Breast epithelium (tissue), 4 donors: Measurements from ENCODE around the gene CHIT1. TPM values are rescaled to one million over a fixed set of nuclear protein-coding genes. Genes with fewer than 3 reads are reported as not detected.

Experiments used
- DNase-seq, 2 donors: peaks; one replicate each; pipeline ENCODE4 v3.0.0-alpha.2; 2019; ENCODE audit warnings: low spot score in 2 of 2
- H3K27ac ChIP-seq, 2 donors: fragments of 200-600 bp; sonication (generic) in 1 of 2; one replicate each; pipeline ENCODE4 v1.5.1; 2016 to 2019; ENCODE audit warnings: mild to moderate bottlenecking in 1 of 2
- H3K27me3 ChIP-seq, 2 donors: fragments of 200-600 bp; sonication (generic) in 1 of 2; one replicate each; pipeline versions ENCODE4 v1.5.1 to v1.6.0; 2017 to 2019; ENCODE audit warnings: control low read depth in 1 of 2, mild to moderate bottlenecking in 1 of 2
- H3K36me3 ChIP-seq: fragments of 200-600 bp; one replicate; pipeline ENCODE4 v1.5.1; 2019
- H3K4me1 ChIP-seq, 2 donors: fragments of 200-600 bp; sonication (generic); one replicate each; pipeline ENCODE4 v1.5.1; 2016 to 2019; ENCODE audit warnings: control low read depth in 1 of 2
- H3K4me3 ChIP-seq, 3 donors: fragments of 200-600 bp; sonication (generic); 1 replicate in 2 of 3; 2 replicates in 1 of 3; pipeline ENCODE4 v1.5.1; 2016 to 2019; ENCODE audit warnings: mild to moderate bottlenecking in 3 of 3, moderate library complexity in 2 of 3
- H3K9me3 ChIP-seq, 2 donors: fragments of 200-600 bp; sonication (generic) in 1 of 2; one replicate each; pipeline ENCODE4 v1.5.1; 2016 to 2019; ENCODE audit warnings: control low read depth in 1 of 2
- CTCF ChIP-seq, 3 donors: fragments of 450-650 bp; IDR thresholded peaks; one replicate each; pipeline ENCODE4 v1.5.1; 2016 to 2017; ENCODE audit warnings: antibody characterized with exemption in 3 of 3, mild to moderate bottlenecking in 3 of 3, moderate library complexity in 3 of 3
- POLR2A ChIP-seq: fragments of 450-650 bp; IDR thresholded peaks from one replicate; pipeline ENCODE4 v1.6.1; 2016; ENCODE audit warnings: antibody characterized with exemption, mild to moderate bottlenecking, moderate library complexity
- POLR2AphosphoS5 ChIP-seq, 3 donors: sonication (generic); formaldehyde crosslinking; IDR thresholded peaks; one replicate each; pipeline ENCODE4 v1.6.1; 2017; ENCODE audit warnings: antibody characterized with exemption in 3 of 3
- intact Hi-C: fragments of 100-400 bp; cut with DNase I; formaldehyde crosslinking; loops from one replicate; pipeline ENCODE4 v1.15.1; 2023; ENCODE audit warnings: low total_unique reads
- total RNA-seq, 3 donors: library from RNA; depleted of rRNA; stranded (reverse); fragments of >200 nt; gene quantifications; one replicate each; pipeline ENCODE4 v1.1.0, GENCODE V29; 2016

Gene CHIT1
- total RNA-seq, 3 donors from 2014 or later, result 5.1 to 15.2 TPM; not detected in 1

GRCh38 chr1:203178821-203179666, 50.4 kb downstream of the CHIT1 start:
- Histone ChIP-seq H3K27ac (no peak overlapping the region), H3K27me3 (no peaks in the 10 kb centered on the region), H3K9me3 (no peaks in the 10 kb centered on the region), H3K4me1 (no peaks in the 10 kb centered on the region), H3K4me3 (no peak overlapping the region), H3K36me3 (no peaks in the 10 kb centered on the region)
- intact Hi-C loops, result no loop called here
- peak in 1 of 2 donors; percentile 47 for DNase-seq
- TF ChIP-seq POLR2A (no peak), POLR2AphosphoS5 (IDR thresholded peaks at IDR 0.05) (no peak), CTCF (IDR thresholded peaks at IDR 0.05) (no peak)

GRCh38 chr1:203178083-203178482, 51.4 kb downstream of the CHIT1 start:
- intact Hi-C loops, result no loop called here
- H3K4me3 ChIP-seq, result no peak overlapping the region
- H3K27ac ChIP-seq, result peak overlapping the region in 1 of 2 donors; percentile 29
- H3K9me3 ChIP-seq, result no peaks in the 10 kb centered on the region
- H3K4me1 ChIP-seq, result no peaks in the 10 kb centered on the region
- DNase-seq, result peak in 1 of 2 donors; percentile 24
- no peak for TF ChIP-seq POLR2A
- no peak for TF ChIP-seq POLR2AphosphoS5 (IDR thresholded peaks at IDR 0.05)
- TF ChIP-seq CTCF (IDR thresholded peaks at IDR 0.05), result no peak
- no peaks in the 10 kb centered on the region for H3K27me3 ChIP-seq
- H3K36me3 ChIP-seq, result no peaks in the 10 kb centered on the region

- Histone ChIP-seq H3K27ac (no peak overlapping the region), H3K4me1 (no peaks in the 10 kb centered on the region), H3K4me3 (no peak overlapping the region), H3K36me3 (no peaks in the 10 kb centered on the region), H3K9me3 (no peaks in the 10 kb centered on the region), H3K27me3 (no peaks in the 10 kb centered on the region)
- intact Hi-C loops, result no loop called here
- TF ChIP-seq POLR2AphosphoS5 (IDR thresholded peaks at IDR 0.05), result no peak
- TF ChIP-seq CTCF (IDR thresholded peaks at IDR 0.05), result no peak
- no peak for TF ChIP-seq POLR2A
- no peak for DNase-seq
Measured at GRCh38 chr1:203177470-203178039, 51.9 kb downstream of the CHIT1 start.

- TF ChIP-seq POLR2A (no peak), POLR2AphosphoS5 (IDR thresholded peaks at IDR 0.05) (no peak), CTCF (IDR thresholded peaks at IDR 0.05) (no peak)
Measured at GRCh38 chr1:203177036-203177405, 52.5 kb downstream of the CHIT1 start.

GRCh38 chr1:203176273-203177035, 53.0 kb downstream of the CHIT1 start:
- intact Hi-C loops, result no loop called here
- TF ChIP-seq POLR2AphosphoS5 (IDR thresholded peaks at IDR 0.05) (no peak), POLR2A (no peak), CTCF (IDR thresholded peaks at IDR 0.05) (no peak)

More at GRCh38 chr1:203177036-203177405, 52.5 kb downstream of the CHIT1 start:
- no peak for DNase-seq
- Histone ChIP-seq H3K36me3 (no peaks in the 10 kb centered on the region), H3K9me3 (no peaks in the 10 kb centered on the region), H3K27me3 (no peaks in the 10 kb centered on the region), H3K27ac (no peak overlapping the region), H3K4me3 (no peak overlapping the region), H3K4me1 (no peaks in the 10 kb centered on the region)
- intact Hi-C loops, result no loop called here

More at GRCh38 chr1:203176273-203177035, 53.0 kb downstream of the CHIT1 start:
- Histone ChIP-seq H3K27me3 (no peaks in the 10 kb centered on the region), H3K9me3 (no peaks in the 10 kb centered on the region), H3K4me1 (no peaks in the 10 kb centered on the region), H3K4me3 (no peak overlapping the region), H3K27ac (no peak overlapping the region), H3K36me3 (no peaks in the 10 kb centered on the region)
- peak in 1 of 2 donors; percentile 9 for DNase-seq
